ENCODE data around the gene EFS. TPM values are rescaled to one million over a fixed set of nuclear protein-coding genes. Genes with fewer than 3 reads are reported as not detected.

Gene EFS
- total and polyA plus RNA-seq, 2 experiments from 2014 or later, result 9.7 to 21.9 TPM

GRCh38 chr14:23382276-23382675, 17.3 kb upstream of the EFS start:
- no peaks in the 10 kb centered on the region for H3K36me3 ChIP-seq (replicated peaks; ENCODE audit: insufficient read depth, low read depth)
- TF ChIP-seq CTCF (IDR thresholded peaks at IDR 0.05; ENCODE audit: poor library complexity) (no peak), EZH2 (IDR thresholded peaks at IDR 0.05; ENCODE audit: borderline replicate concordance) (no peak), EZH2phosphoT487 (IDR thresholded peaks at IDR 0.05; ENCODE audit: low read depth, severe bottlenecking, unreplicated experiment) (no peak)
- H3K27ac ChIP-seq, result no peak overlapping the region
- H2AFZ ChIP-seq, result no peak overlapping the region
- no peaks in the 10 kb centered on the region for H3K4me1 ChIP-seq (ENCODE audit: insufficient read depth)
- no peak overlapping the region for H3K4me2 ChIP-seq
- H4K20me1 ChIP-seq (ENCODE audit: insufficient read depth, poor library complexity, severe bottlenecking), result no peaks in the 10 kb centered on the region
- H3K9me2 ChIP-seq (replicated peaks; ENCODE audit: insufficient read depth), result no peaks in the 10 kb centered on the region
- no peak for DNase-seq (ENCODE audit: low spot score)
- no peaks in the 10 kb centered on the region for H3K79me2 ChIP-seq
- H3K27me3 ChIP-seq, result no peaks in the 10 kb centered on the region
- H3K9me3 ChIP-seq (ENCODE audit: low read depth), result no peaks in the 10 kb centered on the region
- H3K4me3 ChIP-seq, result no peak overlapping the region
- 98% methylated on average over 6 of the region's 6 CpGs for WGBS (ENCODE audit: low lambda C conversion rate, missing lambda C conversion rate)

GRCh38 chr14:23381871-23382270, 16.9 kb upstream of the EFS start:
- H3K9me2 ChIP-seq (replicated peaks; ENCODE audit: insufficient read depth), result no peaks in the 10 kb centered on the region
- no peaks in the 10 kb centered on the region for H3K4me1 ChIP-seq (ENCODE audit: insufficient read depth)
- H3K27me3 ChIP-seq, result no peaks in the 10 kb centered on the region
- no peak for DNase-seq (ENCODE audit: low spot score)
- H3K4me2 ChIP-seq, result no peak overlapping the region
- H3K27ac ChIP-seq, result no peak overlapping the region
- H2AFZ ChIP-seq, result no peak overlapping the region
- no peaks in the 10 kb centered on the region for H4K20me1 ChIP-seq (ENCODE audit: insufficient read depth, poor library complexity, severe bottlenecking)
- H3K4me3 ChIP-seq, result no peak overlapping the region
- TF ChIP-seq CTCF (IDR thresholded peaks at IDR 0.05; ENCODE audit: poor library complexity) (no peak), EZH2phosphoT487 (IDR thresholded peaks at IDR 0.05; ENCODE audit: low read depth, severe bottlenecking, unreplicated experiment) (no peak), EZH2 (IDR thresholded peaks at IDR 0.05; ENCODE audit: borderline replicate concordance) (no peak)
- WGBS (ENCODE audit: low lambda C conversion rate, missing lambda C conversion rate), result 87% methylated on average over 3 of the region's 3 CpGs
- no peaks in the 10 kb centered on the region for H3K79me2 ChIP-seq
- no peaks in the 10 kb centered on the region for H3K36me3 ChIP-seq (replicated peaks; ENCODE audit: insufficient read depth, low read depth)
- H3K9me3 ChIP-seq (ENCODE audit: low read depth), result no peaks in the 10 kb centered on the region

GRCh38 chr14:23380976-23381375, 16.0 kb upstream of the EFS start:
- Histone ChIP-seq H3K36me3 (replicated peaks; ENCODE audit: insufficient read depth, low read depth) (no peaks in the 10 kb centered on the region), H3K4me3 (no peak overlapping the region), H3K27me3 (no peaks in the 10 kb centered on the region), H4K20me1 (ENCODE audit: insufficient read depth, poor library complexity, severe bottlenecking) (no peaks in the 10 kb centered on the region), H3K9me2 (replicated peaks; ENCODE audit: insufficient read depth) (no peaks in the 10 kb centered on the region), H2AFZ (no peak overlapping the region), H3K27ac (no peak overlapping the region), H3K4me1 (ENCODE audit: insufficient read depth) (no peaks in the 10 kb centered on the region), H3K79me2 (no peaks in the 10 kb centered on the region), H3K9me3 (ENCODE audit: low read depth) (no peaks in the 10 kb centered on the region), H3K4me2 (no peak overlapping the region)
- no peak for DNase-seq (ENCODE audit: low spot score)
- TF ChIP-seq EZH2 (IDR thresholded peaks at IDR 0.05; ENCODE audit: borderline replicate concordance) (no peak), EZH2phosphoT487 (IDR thresholded peaks at IDR 0.05; ENCODE audit: low read depth, severe bottlenecking, unreplicated experiment) (no peak), CTCF (IDR thresholded peaks at IDR 0.05; ENCODE audit: poor library complexity) (no peak)
- 89% methylated on average over 4 of the region's 4 CpGs for WGBS (ENCODE audit: low lambda C conversion rate, missing lambda C conversion rate)
